Transverse colon (tissue), 3 donors: ENCODE results near the gene CAMTA1.

Experiments used
- EP300 ChIP-seq: sonication (generic); formaldehyde crosslinking; IDR thresholded peaks from one replicate; pipeline ENCODE4 v1.6.1; 2017; ENCODE audit warnings: antibody characterized with exemption, low read depth
- TF ChIP-seq, protein P1 (sequence below), 5 experiments: fragments of 200-600 bp in 3 of 5; fragments of 450-650 bp in 2 of 5; sonication (generic) in 3 of 5; IDR thresholded peaks; 1 replicate in 2 of 5; 2 replicates in 3 of 5; pipeline ENCODE4 v1.5.1; 2016 to 2017; ENCODE audit warnings: antibody characterized with exemption in 5 of 5, inconsistent platforms in 3 of 5, mild to moderate bottlenecking in 2 of 5, moderate library complexity in 1 of 5

DNA sequence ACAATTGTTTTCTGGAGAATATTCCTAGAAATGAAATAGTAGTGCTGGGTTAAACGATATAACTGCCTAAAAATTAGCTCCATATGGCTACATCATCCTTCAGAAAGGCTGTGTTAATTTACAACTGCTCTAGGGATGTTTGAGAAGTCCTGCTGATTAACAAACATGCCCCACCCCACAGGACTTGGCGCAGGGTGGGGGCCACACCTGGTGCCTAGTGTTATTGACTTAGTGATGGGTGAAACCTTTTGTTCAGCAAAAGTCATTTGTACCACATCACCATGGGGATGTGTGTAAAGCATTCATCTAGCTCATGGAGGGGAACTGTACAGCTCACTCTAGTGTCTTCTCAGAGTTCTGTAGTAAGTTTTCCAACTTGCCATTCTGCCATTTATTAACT, 492.8 kb downstream of the CAMTA1 start:
- TF ChIP-seq, protein P1, sequence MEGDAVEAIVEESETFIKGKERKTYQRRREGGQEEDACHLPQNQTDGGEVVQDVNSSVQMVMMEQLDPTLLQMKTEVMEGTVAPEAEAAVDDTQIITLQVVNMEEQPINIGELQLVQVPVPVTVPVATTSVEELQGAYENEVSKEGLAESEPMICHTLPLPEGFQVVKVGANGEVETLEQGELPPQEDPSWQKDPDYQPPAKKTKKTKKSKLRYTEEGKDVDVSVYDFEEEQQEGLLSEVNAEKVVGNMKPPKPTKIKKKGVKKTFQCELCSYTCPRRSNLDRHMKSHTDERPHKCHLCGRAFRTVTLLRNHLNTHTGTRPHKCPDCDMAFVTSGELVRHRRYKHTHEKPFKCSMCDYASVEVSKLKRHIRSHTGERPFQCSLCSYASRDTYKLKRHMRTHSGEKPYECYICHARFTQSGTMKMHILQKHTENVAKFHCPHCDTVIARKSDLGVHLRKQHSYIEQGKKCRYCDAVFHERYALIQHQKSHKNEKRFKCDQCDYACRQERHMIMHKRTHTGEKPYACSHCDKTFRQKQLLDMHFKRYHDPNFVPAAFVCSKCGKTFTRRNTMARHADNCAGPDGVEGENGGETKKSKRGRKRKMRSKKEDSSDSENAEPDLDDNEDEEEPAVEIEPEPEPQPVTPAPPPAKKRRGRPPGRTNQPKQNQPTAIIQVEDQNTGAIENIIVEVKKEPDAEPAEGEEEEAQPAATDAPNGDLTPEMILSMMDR (IDR thresholded peaks at IDR 0.05): no peak
- no peak for TF ChIP-seq EP300
